SHP77 (cell line): ENCODE measurements around the gene POLR1C.
"Not testable (repeated sequence)": the region's sequence is repeated elsewhere in the genome, so short reads cannot be mapped to it uniquely, and the experiment has no call there.

Experiments
- DNase-seq, 2 experiments: peaks; one replicate each; lab custom pipeline; 2025; lab: John Stamatoyannopoulos, UW

The POLR1C gene

GRCh38 chr6:43493230-43493629, 23.7 kb upstream of the POLR1C start:
- DNase-seq, result no peak

GRCh38 chr6:43493833-43494232, 23.1 kb upstream of the POLR1C start:
- DNase-seq, result no peak

DNA sequence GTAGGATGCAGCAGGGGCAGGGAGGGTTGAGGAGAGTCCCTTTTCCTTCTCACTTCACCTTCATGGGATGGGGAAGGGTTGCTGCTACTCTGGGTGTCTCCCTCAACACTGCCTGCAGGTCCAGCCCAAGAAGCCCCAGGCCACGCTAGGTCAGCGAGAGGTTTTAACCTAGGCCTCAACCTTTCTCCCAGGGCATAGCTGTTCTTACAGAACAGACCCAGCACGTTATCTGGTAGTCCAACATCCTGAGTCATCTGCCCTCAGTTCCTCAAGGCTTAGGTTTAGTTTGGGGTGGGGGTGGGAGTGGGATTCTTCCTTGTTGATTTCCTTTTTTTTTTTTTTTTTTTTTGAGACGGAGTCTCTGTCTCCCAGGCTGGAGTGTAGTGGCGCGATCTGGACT, 22.6 kb upstream of the POLR1C start:
- DNase-seq, result no peak

- no peak for DNase-seq
These were observed 22.1 kb upstream of the POLR1C start for GRCh38 chr6:43494766-43495165.

GRCh38 chr6:43495409-43495941, 21.4 kb upstream of the POLR1C start:
- no peak for DNase-seq

DNA sequence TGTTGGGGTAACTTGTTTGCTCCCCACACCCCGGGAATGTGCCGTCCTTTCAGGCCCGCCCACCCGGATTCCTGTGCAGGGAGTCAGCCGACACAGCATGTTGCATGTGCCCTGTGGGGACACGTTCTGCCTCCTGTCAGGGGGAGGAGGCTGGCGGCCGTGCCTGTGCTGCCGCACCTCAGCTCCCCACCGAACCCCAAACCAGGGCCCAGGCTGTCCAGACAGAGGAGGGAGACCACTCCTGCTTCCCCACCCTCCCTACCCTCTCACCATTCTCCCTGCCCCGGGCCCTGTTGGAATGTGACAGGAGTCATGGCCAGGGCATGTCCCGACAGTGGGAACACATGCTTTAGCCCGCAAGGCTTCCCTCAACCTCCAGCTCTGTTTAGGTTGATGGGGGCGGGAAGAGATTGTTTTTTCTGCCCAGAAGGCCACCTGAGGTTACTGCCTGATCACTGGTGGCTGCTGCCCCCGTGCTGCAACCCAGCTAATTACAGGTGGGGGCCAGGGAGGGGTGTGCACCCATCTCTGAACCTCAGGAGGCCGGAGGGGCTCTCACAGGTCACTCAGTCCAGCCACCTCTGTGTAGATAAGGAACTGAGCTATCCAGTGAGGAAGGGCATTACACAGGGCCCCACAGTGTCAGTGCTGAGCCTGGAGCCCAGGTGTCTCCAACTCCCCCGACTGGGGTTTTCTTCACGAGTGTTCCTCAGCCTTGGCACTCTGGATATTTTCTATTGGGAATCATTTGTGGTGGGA, 20.3 kb upstream of the POLR1C start:
- no peak for DNase-seq

DNA sequence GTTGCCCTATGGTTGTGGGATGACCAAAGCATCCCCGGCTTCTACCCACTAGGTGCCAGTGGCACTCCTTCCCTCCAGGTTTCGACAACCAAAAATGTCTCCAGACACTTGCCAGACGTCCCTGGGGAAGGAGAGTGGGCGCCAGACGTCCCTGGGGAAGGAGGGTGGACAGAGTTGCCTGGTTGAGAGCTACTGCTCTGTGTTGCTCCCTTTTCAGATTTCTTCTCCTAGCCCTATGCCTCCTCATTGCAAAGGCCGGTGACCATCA, 19.8 kb upstream of the POLR1C start:
- DNase-seq, result no peak

DNA sequence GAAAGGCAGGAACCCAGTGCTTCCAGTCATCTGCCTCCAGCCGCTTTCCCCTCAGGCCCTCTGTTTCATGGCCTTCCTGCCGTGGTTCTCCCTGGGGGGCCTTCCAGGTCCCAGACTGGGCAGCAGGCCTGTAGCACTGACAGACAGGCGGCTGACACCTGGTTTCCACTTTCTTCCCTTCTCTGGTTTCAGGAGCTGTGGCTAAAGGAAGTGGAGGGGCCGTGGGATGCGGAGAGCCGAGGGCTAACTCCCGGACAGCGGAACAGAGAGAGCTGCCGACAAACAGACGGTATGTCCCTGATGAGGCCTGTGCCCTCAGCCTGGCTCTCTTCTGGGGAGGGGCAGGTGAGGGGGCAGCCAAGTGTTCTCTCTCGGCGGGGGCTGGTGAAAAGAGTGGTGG, 19.2 kb upstream of the POLR1C start:
- DNase-seq, result no peak

GRCh38 chr6:43498291-43498690, 18.6 kb upstream of the POLR1C start:
- not testable (repeated sequence) for DNase-seq

GRCh38 chr6:43499028-43499815, 17.7 kb upstream of the POLR1C start:
- DNase-seq, result no peak

DNA sequence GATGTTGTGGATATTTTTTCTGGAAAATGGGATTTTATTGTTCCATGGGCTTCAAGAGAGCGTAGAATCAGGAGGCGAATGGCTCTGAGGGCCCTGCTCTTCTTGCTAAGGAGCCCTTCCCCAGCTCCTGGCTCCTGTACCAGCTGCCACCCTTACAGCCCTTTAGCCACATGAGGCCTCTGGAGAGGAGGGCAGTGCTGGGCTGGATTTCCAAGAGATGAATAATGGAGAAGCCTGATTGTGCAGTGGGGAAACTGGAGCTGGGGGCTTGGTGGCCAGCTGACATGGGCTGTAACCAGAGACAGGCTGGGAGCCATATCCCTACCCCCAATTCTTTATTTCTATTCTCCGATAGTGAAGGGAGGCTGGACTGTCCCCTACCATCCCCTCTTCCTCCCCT, 16.0 kb upstream of the POLR1C start:
- DNase-seq, result no peak

GRCh38 chr6:43502666-43503065, 14.2 kb upstream of the POLR1C start:
- DNase-seq, result no peak

- no peak for DNase-seq
These were observed 13.4 kb upstream of the POLR1C start for GRCh38 chr6:43503443-43503842.

DNA sequence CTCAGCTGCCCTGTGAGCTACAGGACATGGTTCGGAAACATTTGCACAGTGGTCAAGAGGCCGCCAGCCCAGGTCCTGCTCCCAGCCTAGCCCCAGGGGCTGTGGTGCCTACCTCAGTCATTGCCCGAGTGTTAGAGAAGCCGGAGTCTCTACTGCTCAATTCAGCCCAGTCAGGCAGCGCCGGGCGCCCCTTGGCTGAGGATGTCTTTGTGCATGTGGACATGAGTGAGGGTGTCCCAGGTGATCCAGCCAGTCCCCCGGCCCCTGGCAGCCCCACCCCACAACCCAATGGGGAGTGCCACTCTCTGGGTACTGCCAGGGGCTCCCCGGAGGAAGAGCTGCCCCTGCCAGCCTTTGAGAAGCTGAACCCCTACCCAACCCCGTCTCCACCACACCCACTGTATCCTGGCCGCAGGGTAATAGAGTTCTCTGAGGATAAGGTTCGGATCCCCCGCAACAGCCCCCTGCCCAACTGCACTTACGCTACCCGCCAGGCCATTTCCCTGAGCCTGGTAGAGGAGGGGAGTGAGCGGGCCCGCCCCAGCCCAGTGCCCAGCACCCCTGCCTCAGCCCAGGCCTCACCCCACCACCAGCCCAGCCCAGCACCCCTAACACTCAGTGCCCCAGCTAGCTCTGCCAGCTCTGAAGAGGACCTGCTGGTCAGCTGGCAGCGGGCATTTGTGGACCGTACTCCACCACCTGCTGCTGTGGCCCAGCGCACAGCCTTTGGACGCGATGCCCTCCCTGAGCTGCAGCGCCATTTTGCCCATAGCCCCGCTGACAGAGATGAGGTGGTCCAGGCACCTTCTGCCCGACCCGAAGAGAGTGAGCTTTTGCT, 11.9 kb upstream of the POLR1C start:
- DNase-seq, result no peak

GRCh38 chr6:43505718-43506117, 11.2 kb upstream of the POLR1C start:
- DNase-seq, result no peak

DNA sequence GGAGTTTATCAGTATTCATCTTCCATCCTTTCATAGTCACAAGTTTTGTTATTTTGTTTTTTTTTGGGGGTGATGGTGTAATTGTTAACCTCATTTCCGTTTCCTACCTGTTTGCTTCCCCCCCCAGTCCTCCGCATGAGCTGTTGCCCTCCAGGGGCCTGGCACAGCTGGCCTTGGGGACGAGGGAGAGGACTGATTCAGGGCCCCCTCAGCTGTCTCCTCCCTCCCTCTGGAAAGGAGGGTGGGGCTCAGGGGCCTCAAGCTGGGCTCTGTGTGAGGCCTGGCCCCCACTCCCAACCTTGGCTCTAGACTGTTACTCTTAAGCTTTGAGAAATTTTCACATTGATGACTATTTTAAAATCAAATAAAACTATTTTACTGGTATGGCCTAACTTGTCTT, 10.7 kb upstream of the POLR1C start:
- DNase-seq, result no peak

DNA sequence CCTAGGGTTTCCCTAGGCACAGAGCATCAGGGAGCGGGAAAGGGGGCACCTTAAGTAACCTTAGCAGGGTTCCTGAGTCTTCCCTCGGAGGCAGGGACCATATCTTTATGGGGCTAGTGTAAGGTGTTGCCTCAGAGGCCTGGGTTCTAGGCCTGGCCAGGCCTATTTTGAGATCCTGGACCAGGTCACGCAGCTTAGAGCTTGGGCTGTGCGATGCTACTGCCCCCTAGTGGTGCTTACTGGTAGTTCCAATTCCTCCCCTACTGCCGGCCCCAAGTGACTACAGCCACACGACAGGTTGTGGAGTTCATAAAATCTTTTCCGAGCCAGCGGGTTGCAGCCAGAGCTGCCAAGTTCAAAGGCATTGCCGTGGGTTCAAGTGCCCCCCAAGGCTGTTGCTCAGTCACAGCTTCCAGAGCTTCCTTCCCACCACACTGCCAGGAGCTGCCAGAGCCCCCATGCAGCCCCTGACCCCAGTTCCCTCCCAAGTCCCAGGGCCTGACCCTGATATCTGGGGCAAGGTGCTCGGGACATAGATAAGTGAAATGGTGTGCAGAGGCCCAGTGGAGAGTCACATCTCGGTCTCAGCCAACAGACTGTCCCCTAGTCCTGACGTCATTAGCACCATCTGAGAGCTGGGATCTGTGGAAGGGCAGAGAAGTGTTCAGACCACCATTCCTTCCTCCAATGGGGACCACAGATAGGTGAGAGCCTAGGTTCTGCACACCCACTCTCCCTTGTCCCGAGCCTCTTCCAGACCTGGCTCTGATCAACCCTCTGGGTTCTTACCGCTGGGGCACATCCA, 10.0 kb upstream of the POLR1C start:
- peak; percentile 42 to 70 for DNase-seq

GRCh38 chr6:43508481-43509141, 8.3 kb upstream of the POLR1C start:
- DNase-seq, result no peak

GRCh38 chr6:43509142-43509983, 7.5 kb upstream of the POLR1C start:
- no peak for DNase-seq
